Measurements from ENCODE around the gene SEC16B. TPM values are rescaled to one million over a fixed set of nuclear protein-coding genes. Genes with fewer than 3 reads are reported as not detected.

Gene SEC16B
- total RNA-seq, 1 donor from 2014 or later, result not detected

- intact Hi-C loops (cut with micrococcal nuclease), result no loop called here
- no peaks in the 10 kb centered on the region for H3K9me3 Mint-ChIP-seq
- H3K27me3 Mint-ChIP-seq (ENCODE audit: low read depth), result no peaks in the 10 kb centered on the region
- no peaks in the 10 kb centered on the region for H3K36me3 Mint-ChIP-seq (ENCODE audit: low read depth)
- no peak for DNase-seq (ENCODE audit: low spot score)
- H3K4me1 Mint-ChIP-seq (ENCODE audit: low read depth), result no peaks in the 10 kb centered on the region
- H3K4me3 Mint-ChIP-seq (ENCODE audit: low read depth), result no peak overlapping the region
- H3K27ac Mint-ChIP-seq, result no peak overlapping the region
Measured at GRCh38 chr1:177913762-177914540, 55.9 kb downstream of the SEC16B start.

GRCh38 chr1:177912991-177913390 lies 56.9 kb downstream of the SEC16B start:
- no peaks in the 10 kb centered on the region for H3K9me3 Mint-ChIP-seq
- H3K27me3 Mint-ChIP-seq (ENCODE audit: low read depth), result no peaks in the 10 kb centered on the region
- H3K4me3 Mint-ChIP-seq (ENCODE audit: low read depth), result no peak overlapping the region
- H3K4me1 Mint-ChIP-seq (ENCODE audit: low read depth), result no peaks in the 10 kb centered on the region
- no peak for DNase-seq (ENCODE audit: low spot score)
- no peak overlapping the region for H3K27ac Mint-ChIP-seq
- no peaks in the 10 kb centered on the region for H3K36me3 Mint-ChIP-seq (ENCODE audit: low read depth)
- intact Hi-C loops (cut with micrococcal nuclease), result no loop called here

- Mint-ChIP-seq H3K36me3 (ENCODE audit: low read depth) (no peaks in the 10 kb centered on the region), H3K9me3 (no peaks in the 10 kb centered on the region), H3K27ac (no peak overlapping the region), H3K4me3 (ENCODE audit: low read depth) (no peak overlapping the region), H3K27me3 (ENCODE audit: low read depth) (no peaks in the 10 kb centered on the region), H3K4me1 (ENCODE audit: low read depth) (no peaks in the 10 kb centered on the region)
- no peak for DNase-seq (ENCODE audit: low spot score)
- intact Hi-C loops (cut with micrococcal nuclease), result no loop called here
Measured at GRCh38 chr1:177909416-177909815, 60.4 kb downstream of the SEC16B start.

GRCh38 chr1:177907000-177907399 lies 62.9 kb downstream of the SEC16B start:
- H3K4me3 Mint-ChIP-seq (ENCODE audit: low read depth), result no peak overlapping the region
- no peaks in the 10 kb centered on the region for H3K36me3 Mint-ChIP-seq (ENCODE audit: low read depth)
- no peaks in the 10 kb centered on the region for H3K27me3 Mint-ChIP-seq (ENCODE audit: low read depth)
- H3K9me3 Mint-ChIP-seq, result no peaks in the 10 kb centered on the region
- H3K4me1 Mint-ChIP-seq (ENCODE audit: low read depth), result no peaks in the 10 kb centered on the region
- DNase-seq (ENCODE audit: low spot score), result no peak
- H3K27ac Mint-ChIP-seq, result no peak overlapping the region
- intact Hi-C loops (cut with micrococcal nuclease), result no loop called here

- intact Hi-C loops (cut with micrococcal nuclease), result no loop called here
- H3K9me3 Mint-ChIP-seq, result no peaks in the 10 kb centered on the region
- no peaks in the 10 kb centered on the region for H3K27me3 Mint-ChIP-seq (ENCODE audit: low read depth)
- no peaks in the 10 kb centered on the region for H3K36me3 Mint-ChIP-seq (ENCODE audit: low read depth)
- H3K4me1 Mint-ChIP-seq (ENCODE audit: low read depth), result no peaks in the 10 kb centered on the region
- DNase-seq (ENCODE audit: low spot score), result no peak
- no peak overlapping the region for H3K4me3 Mint-ChIP-seq (ENCODE audit: low read depth)
- H3K27ac Mint-ChIP-seq, result no peak overlapping the region
Measured at GRCh38 chr1:177905686-177906085, 64.2 kb downstream of the SEC16B start.

GRCh38 chr1:177902266-177902665 lies 67.6 kb downstream of the SEC16B start:
- intact Hi-C loops (cut with micrococcal nuclease), result no loop called here
- Mint-ChIP-seq H3K4me3 (ENCODE audit: low read depth) (no peak overlapping the region), H3K9me3 (no peaks in the 10 kb centered on the region), H3K4me1 (ENCODE audit: low read depth) (no peaks in the 10 kb centered on the region), H3K27ac (no peak overlapping the region), H3K36me3 (ENCODE audit: low read depth) (no peaks in the 10 kb centered on the region), H3K27me3 (ENCODE audit: low read depth) (no peaks in the 10 kb centered on the region)
- no peak for DNase-seq (ENCODE audit: low spot score)

- Mint-ChIP-seq H3K4me3 (ENCODE audit: low read depth) (no peak overlapping the region), H3K27me3 (ENCODE audit: low read depth) (no peaks in the 10 kb centered on the region), H3K36me3 (ENCODE audit: low read depth) (no peaks in the 10 kb centered on the region), H3K27ac (no peak overlapping the region), H3K9me3 (no peaks in the 10 kb centered on the region), H3K4me1 (ENCODE audit: low read depth) (no peaks in the 10 kb centered on the region)
- no peak for DNase-seq (ENCODE audit: low spot score)
- intact Hi-C loops (cut with micrococcal nuclease), result no loop called here
Measured at GRCh38 chr1:177897998-177898654, 71.7 kb downstream of the SEC16B start.

- no peak for DNase-seq (ENCODE audit: low spot score)
- no peak overlapping the region for H3K27ac Mint-ChIP-seq
- H3K4me1 Mint-ChIP-seq (ENCODE audit: low read depth), result no peaks in the 10 kb centered on the region
- intact Hi-C loops (cut with micrococcal nuclease), result no loop called here
- no peaks in the 10 kb centered on the region for H3K36me3 Mint-ChIP-seq (ENCODE audit: low read depth)
- H3K27me3 Mint-ChIP-seq (ENCODE audit: low read depth), result no peaks in the 10 kb centered on the region
- H3K4me3 Mint-ChIP-seq (ENCODE audit: low read depth), result no peak overlapping the region
- peaks cover 3% of the 10 kb centered on the region for H3K9me3 Mint-ChIP-seq
Measured at GRCh38 chr1:177897281-177897997, 72.4 kb downstream of the SEC16B start.

Other genes starting within 250 kb of the SEC16B start
- 0.37 and 0.43 TPM in 2 replicates for gene RASAL2, start 124.0 kb upstream of the SEC16B start, total RNA-seq

Data from activated T-helper 2 cell treated with anti-CD3 and anti-CD28 coated beads, Interferon-gamma antibody, Interleukin-2, Interleukin-4, amounts not matched to agents 10 μg/mL and 5 μg/mL and 100 μg/mL, durations not matched to agents 14 hours and 24 hours and 36 hours (primary cell).